Umbilical cord (tissue), 2 donors: ENCODE data around the gene TNS1. TPM values are rescaled to one million over a fixed set of nuclear protein-coding genes. Genes with fewer than 3 reads are reported as not detected.

ENCODE experiments used
- DNase-seq: peaks from one replicate; pipeline ENCODE4 v3.0.0-alpha.2; 2015; ENCODE audit warnings: low spot score
- total RNA-seq: library from RNA; depleted of rRNA; stranded (reverse); fragments of >200 nt; gene quantifications from one replicate; pipeline ENCODE4 v1.2.3, GENCODE V29; 2014; ENCODE audit warnings: low replicate concordance; ENCODE audit not compliant: insufficient read depth

Gene TNS1
- total RNA-seq, 1 donor from 2014 or later: 255 TPM

GRCh38 chr2:217900010-217900779, 102.6 kb downstream of the TNS1 start:
- no peak for DNase-seq

GRCh38 chr2:217899231-217900009, 103.4 kb downstream of the TNS1 start:
- peak; percentile 77 for DNase-seq

- DNase-seq: no peak
Observed at GRCh38 chr2:217897816-217898806, 104.7 kb downstream of the TNS1 start.

GRCh38 chr2:217897091-217897715, 105.6 kb downstream of the TNS1 start:
- no peak for DNase-seq

- no peak for DNase-seq
Observed at GRCh38 chr2:217895070-217895635, 107.6 kb downstream of the TNS1 start.

GRCh38 chr2:217893440-217893839, 109.4 kb downstream of the TNS1 start:
- DNase-seq: no peak

GRCh38 chr2:217892560-217892959, 110.2 kb downstream of the TNS1 start:
- DNase-seq: no peak

GRCh38 chr2:217890445-217890844, 112.3 kb downstream of the TNS1 start:
- no peak for DNase-seq

GRCh38 chr2:217889656-217890055, 113.1 kb downstream of the TNS1 start:
- DNase-seq: no peak

GRCh38 chr2:217887841-217888701, 114.7 kb downstream of the TNS1 start:
- DNase-seq: peak; percentile 64

- DNase-seq: peak; percentile 73
Observed at GRCh38 chr2:217886720-217887309, 116.0 kb downstream of the TNS1 start.

GRCh38 chr2:217886091-217886490, 116.7 kb downstream of the TNS1 start:
- no peak for DNase-seq

- no peak for DNase-seq
Observed at GRCh38 chr2:217884985-217885384, 117.8 kb downstream of the TNS1 start.

- no peak for DNase-seq
Observed at GRCh38 chr2:217880891-217881290, 121.9 kb downstream of the TNS1 start.

- no peak for DNase-seq
Observed at GRCh38 chr2:217880287-217880889, 122.4 kb downstream of the TNS1 start.

- no peak for DNase-seq
Observed at GRCh38 chr2:217878915-217879590, 123.7 kb downstream of the TNS1 start.

GRCh38 chr2:217877866-217878265, 124.9 kb downstream of the TNS1 start:
- DNase-seq: no peak

GRCh38 chr2:217876253-217876570, 126.6 kb downstream of the TNS1 start:
- no peak for DNase-seq
